Hypothalamus (tissue), 51 donors: ENCODE data around the gene GSPT1.
"Not testable (repeated sequence)": the region's sequence is repeated elsewhere in the genome, so short reads cannot be mapped to it uniquely, and the experiment has no call there.

Experiments used
- DNase-seq, 51 donors: peaks; one replicate each; lab custom pipeline; 2025; lab: John Stamatoyannopoulos, UW

The GSPT1 gene

DNA sequence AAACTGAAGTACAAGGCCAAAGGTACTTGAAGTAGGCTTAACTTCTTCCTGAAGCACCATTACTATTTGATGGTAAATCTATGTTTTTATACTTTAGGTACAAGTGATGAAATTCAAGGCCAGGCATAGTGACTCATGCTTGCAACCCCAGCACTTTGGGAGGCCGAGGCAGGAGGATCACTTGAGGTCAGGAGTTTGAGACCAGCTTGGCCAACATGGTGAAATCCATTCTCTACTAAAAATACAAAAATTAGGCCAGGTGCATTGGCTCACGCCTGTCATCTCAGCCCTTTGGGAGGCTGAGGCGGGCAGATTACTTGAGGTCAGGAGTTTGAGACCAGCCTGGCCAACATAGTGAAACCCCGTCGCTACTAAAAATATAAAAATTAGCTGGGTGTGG lies 92.1 kb downstream of the GSPT1 start:
- DNase-seq = not testable (repeated sequence)

DNA sequence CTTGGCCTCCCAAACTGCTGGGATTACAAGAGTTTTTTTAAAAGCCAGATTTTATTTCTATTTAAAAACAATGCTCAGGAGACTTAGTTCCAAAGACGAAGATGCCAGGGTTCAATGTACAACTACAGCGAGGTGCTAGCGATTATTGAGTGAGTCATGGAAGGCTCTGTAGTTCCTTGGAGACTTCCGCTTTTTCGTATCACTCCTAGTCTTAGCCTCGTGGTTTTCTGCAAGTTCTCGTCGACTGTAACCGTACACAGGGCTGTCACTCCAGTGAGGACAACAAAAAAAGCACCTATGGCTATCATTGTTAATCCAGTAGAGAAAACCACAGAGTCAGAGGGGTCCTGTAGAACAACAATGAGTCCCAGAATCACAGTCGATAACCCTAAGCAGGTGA lies 96.0 kb downstream of the GSPT1 start:
- DNase-seq = no peak

DNA sequence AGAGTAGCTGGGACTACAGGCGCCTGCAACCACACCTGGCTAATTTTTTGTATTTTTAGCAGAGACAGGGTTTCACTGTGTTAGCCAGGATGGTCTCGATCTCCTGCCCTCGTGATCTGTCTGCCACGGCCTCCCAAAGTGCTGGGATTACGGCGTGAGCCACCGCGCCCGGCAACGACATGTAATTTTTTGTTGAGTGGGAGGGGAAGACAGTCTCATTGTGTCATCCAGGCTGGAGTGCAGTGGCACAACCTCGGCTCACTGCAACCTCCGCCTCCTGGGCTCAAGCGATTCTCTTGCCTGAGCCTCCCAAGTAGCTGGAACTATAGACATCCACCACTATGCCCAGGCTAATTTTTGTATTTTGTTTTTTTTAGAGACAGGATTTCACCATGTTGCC lies 96.8 kb downstream of the GSPT1 start:
- DNase-seq = not testable (repeated sequence)
